Spleen (tissue), 11 donors: ENCODE results near the gene OBSL1. TPM values are rescaled to one million over a fixed set of nuclear protein-coding genes. Genes with fewer than 3 reads are reported as not detected.
A peak's percentile ranks its signal among the peaks of the same experiment; 100 is the strongest.

ENCODE experiments used
- DNase-seq: peaks from one replicate; pipeline ENCODE4 v3.0.0-alpha.2; 2020
- H3K27ac ChIP-seq, 8 donors: fragments of 200-600 bp; sonication (generic) in 7 of 8; 1 replicate in 4 of 8; 2 replicates in 4 of 8; pipeline versions ENCODE4 v1.5.0 to v1.8.0; 2016 to 2021; ENCODE audit warnings: inconsistent platforms in 4 of 8, mild to moderate bottlenecking in 4 of 8, moderate library complexity in 1 of 8
- H3K27me3 ChIP-seq, 7 donors: fragments of 200-600 bp; sonication (generic) in 6 of 7; replicated peaks in 1 of 7; 1 replicate in 4 of 7; 2 replicates in 3 of 7; pipeline versions ENCODE4 v1.5.0 to v1.8.0; 2016 to 2021; ENCODE audit warnings: inconsistent platforms in 3 of 7, mild to moderate bottlenecking in 1 of 7
- H3K36me3 ChIP-seq, 6 donors: fragments of 200-600 bp; sonication (generic) in 5 of 6; 1 replicate in 4 of 6; 2 replicates in 2 of 6; pipeline versions ENCODE4 v1.5.0 to v1.8.0; 2016 to 2021; ENCODE audit warnings: inconsistent platforms in 2 of 6
- H3K4me1 ChIP-seq, 6 donors: fragments of 200-600 bp; sonication (generic) in 5 of 6; 1 replicate in 3 of 6; 2 replicates in 3 of 6; pipeline versions ENCODE4 v1.5.0 to v1.8.0; 2016 to 2021; ENCODE audit warnings: inconsistent platforms in 3 of 6
- H3K4me3 ChIP-seq, 8 donors: fragments of 200-600 bp; sonication (generic) in 7 of 8; 1 replicate in 4 of 8; 2 replicates in 4 of 8; pipeline versions ENCODE4 v1.5.0 to v1.8.0; 2016 to 2021; ENCODE audit warnings: inconsistent platforms in 4 of 8, mild to moderate bottlenecking in 4 of 8, moderate library complexity in 2 of 8
- H3K9me3 ChIP-seq, 8 donors: fragments of 200-600 bp; sonication (generic) in 7 of 8; 1 replicate in 4 of 8; 2 replicates in 4 of 8; pipeline versions ENCODE4 v1.5.0 to v1.8.0; 2016 to 2021; ENCODE audit warnings: inconsistent platforms in 4 of 8
- POLR2A ChIP-seq, 3 donors: fragments of 450-650 bp; IDR thresholded peaks; one replicate each; pipeline ENCODE4 v1.5.1; 2017; ENCODE audit warnings: antibody characterized with exemption in 3 of 3, mild to moderate bottlenecking in 1 of 3
- POLR2AphosphoS5 ChIP-seq, 3 donors: sonication (generic); formaldehyde crosslinking; IDR thresholded peaks; one replicate each; pipeline ENCODE4 v1.5.1; 2017; ENCODE audit warnings: antibody characterized with exemption in 3 of 3
- WGBS, 5 donors: extraction: QIAGEN DNeasy Blood & Tissue Kit in 3 of 5; methylation state at CpG; one replicate each; pipeline versions ENCODE4 v1.1.5 to v1.1.7; 2013 to 2018; 5-methylcytosine and 5-hydroxymethylcytosine counted together
- intact Hi-C: fragments of 100-400 bp; cut with DNase I; formaldehyde crosslinking; loops from one replicate; pipeline ENCODE4 v1.15.0; 2023; ENCODE audit warnings: low total_unique reads
- polyA plus RNA-seq, 3 donors: library from polyadenylated mRNA; stranded (reverse); fragments of 200-250 nt; gene quantifications; one replicate each; pipeline ENCODE4 v1.2.1, GENCODE V29; 2013
- total RNA-seq, 7 donors: library from RNA; depleted of rRNA in 3 of 7; stranded (reverse); fragments of >200 nt in 3 of 7; fragmentation: NEBNext Ultra II Directional in 4 of 7; extraction: Animal tissue kit (Norgen Biotek cat#: 25700) in 4 of 7; gene quantifications; one replicate each; pipeline versions ENCODE4 v1.1.0 to v1.2.1, GENCODE V29; 2016 to 2021
- TF ChIP-seq, protein P1 (sequence below), 11 experiments: fragments of 200-600 bp in 7 of 11; fragments of 450-650 bp in 4 of 11; sonication (generic) in 4 of 11; IDR thresholded peaks in 8 of 11; conservative IDR thresholded peaks in 3 of 11; 1 replicate in 7 of 11; 2 replicates in 4 of 11; pipeline versions ENCODE4 v1.4.0 to v1.8.0; 2016 to 2021; ENCODE audit warnings: antibody characterized with exemption in 11 of 11, inconsistent platforms in 4 of 11, mild to moderate bottlenecking in 1 of 11
- donor health status: healthy with polysubstance abuse.
- donor health status: DM: no; HTN: no; CAD: no; lungs with moderate emphysema.
- donor health status: DM: no; HTN: no; CAD: no.
- donor health status: Bipolar disorder and iron deficiency.
- donor health status: healthy.
- donor health status: DM: no; HTN: no; CAD: no.
- donor health status: DM: yes; HTN: yes; CAD: no.

OBSL1 gene
- total and polyA plus RNA-seq, 10 donors, result 15.9 to 51.6 (median 31.0) TPM

DNA sequence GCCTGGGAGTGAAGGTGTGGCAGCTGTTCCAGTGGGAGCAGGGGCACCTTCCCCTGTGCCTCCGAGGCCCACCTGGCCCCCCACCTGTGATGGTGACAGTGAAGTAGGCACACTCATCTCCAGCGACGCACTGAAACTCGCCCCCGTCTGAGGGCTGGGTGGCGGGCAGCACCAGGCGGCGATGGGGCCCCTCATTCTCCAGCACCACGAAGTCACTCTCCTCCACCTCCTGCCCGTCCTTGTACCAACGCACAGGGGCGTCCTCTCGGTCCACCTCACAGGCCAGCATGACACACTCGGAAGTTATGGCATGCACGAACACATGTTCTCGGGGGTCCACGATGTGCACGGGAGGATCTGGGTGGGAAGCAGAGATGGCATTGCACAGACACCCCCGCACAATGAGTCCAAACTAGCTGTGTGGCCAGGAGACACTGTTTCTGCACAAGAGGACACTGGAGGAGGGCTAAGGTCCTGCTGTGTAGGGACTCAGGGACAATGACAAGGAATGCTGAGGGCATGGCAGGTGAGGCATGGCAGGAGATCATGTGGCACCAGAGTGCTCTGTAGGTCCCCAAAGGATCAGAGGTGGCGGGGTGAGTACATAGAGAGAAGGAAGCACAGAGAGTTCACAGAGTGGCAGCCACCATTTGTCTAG lies 7.9 kb downstream of the OBSL1 start:
- no peak for DNase-seq
- H3K27me3 ChIP-seq, result peaks cover 0 to 4% (median 0%) of the 10 kb centered on the region in 7 donors
- no peak overlapping the region for H3K27ac ChIP-seq
- intact Hi-C loops, result no loop called here
- peaks cover 0 to 7% (median 5%) of the 10 kb centered on the region in 6 donors for H3K4me1 ChIP-seq
- H3K4me3 ChIP-seq, result no peak overlapping the region
- 92 to 93% (median 93%) methylated on average over 19 to 20 of the region's 20 CpGs for WGBS, 5 donors
- TF ChIP-seq, protein P1, sequence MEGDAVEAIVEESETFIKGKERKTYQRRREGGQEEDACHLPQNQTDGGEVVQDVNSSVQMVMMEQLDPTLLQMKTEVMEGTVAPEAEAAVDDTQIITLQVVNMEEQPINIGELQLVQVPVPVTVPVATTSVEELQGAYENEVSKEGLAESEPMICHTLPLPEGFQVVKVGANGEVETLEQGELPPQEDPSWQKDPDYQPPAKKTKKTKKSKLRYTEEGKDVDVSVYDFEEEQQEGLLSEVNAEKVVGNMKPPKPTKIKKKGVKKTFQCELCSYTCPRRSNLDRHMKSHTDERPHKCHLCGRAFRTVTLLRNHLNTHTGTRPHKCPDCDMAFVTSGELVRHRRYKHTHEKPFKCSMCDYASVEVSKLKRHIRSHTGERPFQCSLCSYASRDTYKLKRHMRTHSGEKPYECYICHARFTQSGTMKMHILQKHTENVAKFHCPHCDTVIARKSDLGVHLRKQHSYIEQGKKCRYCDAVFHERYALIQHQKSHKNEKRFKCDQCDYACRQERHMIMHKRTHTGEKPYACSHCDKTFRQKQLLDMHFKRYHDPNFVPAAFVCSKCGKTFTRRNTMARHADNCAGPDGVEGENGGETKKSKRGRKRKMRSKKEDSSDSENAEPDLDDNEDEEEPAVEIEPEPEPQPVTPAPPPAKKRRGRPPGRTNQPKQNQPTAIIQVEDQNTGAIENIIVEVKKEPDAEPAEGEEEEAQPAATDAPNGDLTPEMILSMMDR (IDR thresholded peaks at IDR 0.05 in 8 of 11, conservative IDR thresholded peaks at IDR 0.05 in 3 of 11), result no peak
- TF ChIP-seq POLR2AphosphoS5 (IDR thresholded peaks at IDR 0.05) (no peak), POLR2A (IDR thresholded peaks at IDR 0.05) (no peak)
- no peaks in the 10 kb centered on the region for H3K9me3 ChIP-seq
- peaks cover 0 to 12% (median 0%) of the 10 kb centered on the region in 6 donors for H3K36me3 ChIP-seq

DNA sequence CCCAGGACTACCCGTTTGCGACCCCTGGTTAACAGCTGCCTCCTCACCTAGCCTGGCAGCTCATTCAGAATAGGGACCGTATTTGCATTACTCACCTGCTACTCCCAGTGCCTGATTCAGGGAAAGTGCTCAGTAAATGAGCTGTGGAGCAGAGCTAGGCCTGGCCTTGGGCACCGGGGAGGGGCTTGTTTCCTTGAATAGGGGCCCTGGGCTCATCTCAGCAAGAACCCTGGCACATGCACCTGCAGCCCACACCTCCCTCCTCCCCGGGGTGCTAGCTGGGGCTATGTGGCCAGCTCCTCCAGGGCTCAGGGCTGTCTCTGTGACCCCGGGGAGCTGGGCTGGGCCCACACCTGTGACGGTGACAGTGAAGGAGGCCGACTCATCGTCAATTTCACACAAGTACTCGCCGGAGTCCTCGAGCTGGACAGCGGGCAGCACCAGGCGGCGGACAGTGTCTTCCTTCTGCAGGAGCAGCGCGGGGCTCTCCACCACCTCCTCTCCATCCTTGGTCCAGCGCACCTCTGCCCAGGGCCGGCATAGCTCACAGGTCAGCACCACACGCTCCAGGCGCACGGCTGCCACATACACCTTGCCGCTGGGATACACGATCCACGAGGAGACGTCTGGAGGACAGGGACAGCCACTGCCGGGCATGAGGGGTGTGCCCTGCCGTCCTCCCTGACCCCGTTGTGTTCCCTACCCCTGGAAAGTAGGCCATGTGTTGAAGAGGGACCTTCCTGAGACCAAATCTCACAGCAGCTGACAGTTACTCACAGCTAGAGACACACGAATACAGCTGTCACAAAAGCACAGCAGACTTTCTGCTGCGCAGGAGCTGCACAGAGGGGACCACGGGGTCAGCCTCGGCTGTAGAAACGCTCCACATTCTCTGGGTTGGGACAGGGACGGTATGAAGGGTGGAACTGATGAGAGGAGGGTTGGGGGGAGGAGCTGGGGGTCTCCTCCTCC lies 9.0 kb downstream of the OBSL1 start:
- H3K27ac ChIP-seq, result no peak overlapping the region
- H3K36me3 ChIP-seq, result peaks cover 0 to 8% (median 0%) of the 10 kb centered on the region in 6 donors
- peaks cover 0 to 7% (median 5%) of the 10 kb centered on the region in 6 donors for H3K4me1 ChIP-seq
- peak in 2 of 3 donors; percentile 11 to 29 for TF ChIP-seq POLR2AphosphoS5 (IDR thresholded peaks at IDR 0.05)
- TF ChIP-seq, protein P1 (IDR thresholded peaks at IDR 0.05 in 8 of 11, conservative IDR thresholded peaks at IDR 0.05 in 3 of 11), result no peak
- WGBS, 5 donors, result 84 to 89% (median 86%) methylated on average over 29 to 35 of the region's 35 CpGs
- peak; percentile 68 for DNase-seq
- intact Hi-C loops, result no loop called here
- H3K27me3 ChIP-seq, result peaks cover 0 to 12% (median 0%) of the 10 kb centered on the region in 7 donors
- no peak overlapping the region for H3K4me3 ChIP-seq
- no peaks in the 10 kb centered on the region for H3K9me3 ChIP-seq

DNA sequence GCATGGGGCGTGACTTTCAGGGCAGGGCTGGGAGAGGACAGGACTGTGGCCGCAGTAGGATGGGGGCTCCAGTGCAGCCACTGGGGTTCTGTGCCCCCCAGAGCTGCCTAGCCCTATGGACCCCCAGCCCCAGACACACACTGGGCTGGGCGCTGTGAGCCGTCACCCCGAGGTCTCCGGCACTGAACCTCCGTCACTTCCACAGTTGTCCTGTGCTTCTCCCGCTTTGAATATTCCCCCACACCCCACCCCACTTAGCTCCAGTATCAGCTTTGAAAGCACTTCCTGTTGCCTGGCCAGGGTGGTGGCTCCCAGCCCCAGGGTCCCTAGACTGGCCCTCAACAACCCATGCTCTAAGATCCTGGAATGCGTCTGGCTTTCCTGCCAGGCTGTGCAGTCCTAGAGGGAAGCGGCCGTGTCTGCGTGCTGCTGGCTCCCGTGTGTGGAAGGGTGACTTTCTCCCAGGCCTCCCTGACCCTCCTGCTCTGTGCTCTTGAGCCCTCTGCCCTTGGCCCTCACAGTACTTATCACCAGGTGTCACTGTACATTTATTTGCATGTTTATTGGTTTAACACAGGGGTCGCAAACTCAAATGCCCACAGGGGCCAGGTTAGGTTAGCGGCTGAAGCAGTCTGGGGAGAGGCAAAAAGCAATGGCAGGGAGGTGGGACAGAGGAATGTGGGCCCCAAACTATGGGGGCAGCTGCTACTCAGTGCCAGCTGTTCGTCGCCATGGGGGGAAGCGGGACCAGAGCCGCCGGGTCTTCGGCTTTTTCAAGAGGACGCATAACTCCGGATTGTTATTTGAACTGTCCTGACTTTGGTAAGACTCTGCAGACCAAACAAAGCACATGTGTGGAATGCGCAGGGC lies 9.9 kb downstream of the OBSL1 start:
- peaks cover 0 to 7% (median 5%) of the 10 kb centered on the region in 6 donors for H3K4me1 ChIP-seq
- TF ChIP-seq POLR2A (IDR thresholded peaks at IDR 0.05) (no peak), POLR2AphosphoS5 (IDR thresholded peaks at IDR 0.05) (no peak)
- TF ChIP-seq, protein P1 (IDR thresholded peaks at IDR 0.05 in 8 of 11, conservative IDR thresholded peaks at IDR 0.05 in 3 of 11), result no peak

More for the DNA sequence above, 9.9 kb downstream of the OBSL1 start:
- Histone ChIP-seq H3K27ac (no peak overlapping the region), H3K9me3 (no peaks in the 10 kb centered on the region), H3K27me3 (peaks cover 0 to 21% (median 0%) of the 10 kb centered on the region in 7 donors), H3K4me3 (no peak overlapping the region), H3K36me3 (no peaks in the 10 kb centered on the region)
- intact Hi-C loops, result no loop called here
- 80 to 86% (median 83%) methylated on average over 22 to 24 of the region's 24 CpGs for WGBS, 5 donors
- no peak for DNase-seq
